Measurements from ENCODE around the gene CLDN22. TPM values are rescaled to one million over a fixed set of nuclear protein-coding genes. Genes with fewer than 3 reads are reported as not detected.
"Not testable (repeated sequence)": the region's sequence is repeated elsewhere in the genome, so short reads cannot be mapped to it uniquely, and the experiment has no call there.

Gene CLDN22
- polyA plus RNA-seq, 1 donor = not detected

GRCh38 chr4:183324056-183324455 lies 4.0 kb upstream of the CLDN22 start:
- H3K9me3 ChIP-seq (ENCODE audit: control insufficient read depth, low read depth, low read length); H3K27me3 ChIP-seq (ENCODE audit: control insufficient read depth, insufficient read depth, low read length); H3K4me1 ChIP-seq (ENCODE audit: control insufficient read depth, insufficient read depth, low read length); H3K4me3 ChIP-seq (ENCODE audit: low read length); H3K36me3 ChIP-seq (ENCODE audit: control insufficient read depth, insufficient read depth, low read length); DNase-seq; H3K27ac ChIP-seq (ENCODE audit: low read length): not testable (repeated sequence)
- WGBS (ENCODE audit: insufficient coverage, low lambda C conversion rate) = no CpG with 5 or more reads among the region's 11 CpGs

DNA sequence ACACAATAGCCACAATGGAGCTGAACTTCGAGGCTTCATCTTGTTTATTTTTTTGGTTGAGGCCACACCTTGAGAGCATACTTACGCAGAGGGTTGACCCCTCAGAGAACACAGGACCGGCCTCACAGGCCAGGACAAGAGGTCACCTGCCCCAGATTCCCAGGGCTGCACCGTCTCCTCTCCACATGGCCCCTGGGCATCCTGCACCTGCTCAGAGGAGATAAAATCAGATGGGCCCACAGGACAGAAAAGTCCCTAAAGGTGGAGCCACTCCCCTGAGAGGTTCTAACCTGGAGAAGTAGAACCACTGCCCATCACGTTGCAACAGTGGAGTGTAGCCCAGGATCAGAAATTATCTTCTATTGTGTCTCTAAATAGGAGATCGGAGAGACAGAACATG lies 3.2 kb upstream of the CLDN22 start:
- no CpG with 5 or more reads among the region's 6 CpGs for WGBS (ENCODE audit: insufficient coverage, low lambda C conversion rate)
- Histone ChIP-seq H3K27me3 (ENCODE audit: control insufficient read depth, insufficient read depth, low read length) (no peaks in the 10 kb centered on the region), H3K4me3 (ENCODE audit: low read length) (no peak overlapping the region), H3K36me3 (ENCODE audit: control insufficient read depth, insufficient read depth, low read length) (peaks cover 3% of the 10 kb centered on the region), H3K4me1 (ENCODE audit: control insufficient read depth, insufficient read depth, low read length) (peaks cover 6% of the 10 kb centered on the region), H3K9me3 (ENCODE audit: control insufficient read depth, low read depth, low read length) (peaks cover 2% of the 10 kb centered on the region), H3K27ac (ENCODE audit: low read length) (no peak overlapping the region)
- DNase-seq = no peak

GRCh38 chr4:183322326-183322725 lies 2.2 kb upstream of the CLDN22 start, which contains the start of gene CLDN24:
Gene CLDN24, minus strand, starts transcription at chr4:183322426. Its CDS starts 0 bp downstream, at chr4:183322426.
- 43% methylated on average over 1 of the region's 5 CpGs for WGBS (ENCODE audit: insufficient coverage, low lambda C conversion rate)
- DNase-seq = peak; percentile 29 to 68

DNA sequence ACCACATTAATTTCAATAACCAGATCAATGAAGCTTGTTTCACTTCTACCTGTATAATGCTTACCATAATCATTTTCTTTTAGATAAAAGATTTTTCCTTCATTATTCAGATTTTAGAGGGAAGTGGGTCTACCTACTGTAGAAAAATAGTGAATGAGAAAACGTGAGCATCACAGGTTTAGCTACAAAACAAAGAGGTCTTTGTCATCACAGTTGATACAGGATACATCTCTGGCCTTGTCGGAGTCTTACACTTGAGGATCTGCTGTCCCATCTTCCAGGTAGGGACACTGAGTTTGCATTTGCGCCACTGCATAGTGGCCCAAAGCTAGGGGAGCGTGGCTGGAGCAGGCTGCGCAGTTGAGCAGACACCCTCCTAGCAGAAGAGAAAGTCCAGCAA lies 1.4 kb upstream of the CLDN22 start:
- H3K27me3 ChIP-seq (ENCODE audit: control insufficient read depth, insufficient read depth, low read length) = no peaks in the 10 kb centered on the region
- peaks cover 3% of the 10 kb centered on the region for H3K36me3 ChIP-seq (ENCODE audit: control insufficient read depth, insufficient read depth, low read length)
- no CpG with 5 or more reads among the region's 5 CpGs for WGBS (ENCODE audit: insufficient coverage, low lambda C conversion rate)
- H3K9me3 ChIP-seq (ENCODE audit: control insufficient read depth, low read depth, low read length) = peaks cover 2% of the 10 kb centered on the region
- H3K4me1 ChIP-seq (ENCODE audit: control insufficient read depth, insufficient read depth, low read length) = peaks cover 6% of the 10 kb centered on the region
- no peak for DNase-seq
- no peak overlapping the region for H3K27ac ChIP-seq (ENCODE audit: low read length)
- no peak overlapping the region for H3K4me3 ChIP-seq (ENCODE audit: low read length)

More at GRCh38 chr4:183322326-183322725, 2.2 kb upstream of the CLDN22 start, which contains the start of gene CLDN24:
- H3K4me3 ChIP-seq (ENCODE audit: low read length) = no peak within 1 kb of the TSS
- no peaks in the 10 kb centered on the region for H3K27me3 ChIP-seq (ENCODE audit: control insufficient read depth, insufficient read depth, low read length)
- peaks cover 2% of the 10 kb centered on the region for H3K9me3 ChIP-seq (ENCODE audit: control insufficient read depth, low read depth, low read length)
- H3K27ac ChIP-seq (ENCODE audit: low read length) = no peak within 1 kb of the TSS
- H3K4me1 ChIP-seq (ENCODE audit: control insufficient read depth, insufficient read depth, low read length) = peaks cover 6% of the 10 kb centered on the region
- H3K36me3 ChIP-seq (ENCODE audit: control insufficient read depth, insufficient read depth, low read length) = peaks cover 3% of the 10 kb centered on the region

DNA sequence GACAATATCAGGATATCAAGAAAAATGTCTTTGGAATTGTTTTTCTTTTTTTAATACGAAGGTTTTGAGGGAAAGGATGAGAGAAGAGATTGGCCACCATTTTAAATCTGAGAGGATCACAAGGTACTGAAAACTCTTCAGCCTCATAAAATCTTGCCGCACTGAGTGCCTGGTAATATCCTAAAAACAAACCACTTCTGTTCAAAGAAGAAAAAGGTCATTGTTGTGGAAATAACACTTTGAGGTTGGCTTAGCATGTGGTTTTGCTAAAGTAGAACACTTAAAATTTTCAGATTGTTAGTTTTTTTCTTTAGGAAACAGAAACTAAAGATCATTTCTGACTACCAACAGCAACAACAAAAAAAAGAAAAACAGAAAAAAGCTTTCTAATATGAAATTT lies 1.0 kb upstream of the CLDN22 start:
- WGBS (ENCODE audit: insufficient coverage, low lambda C conversion rate) = no CpG with 5 or more reads among the region's 2 CpGs

GRCh38 chr4:183318656-183319055 lies 1.4 kb downstream of the CLDN22 start:
- H3K27me3 ChIP-seq (ENCODE audit: control insufficient read depth, insufficient read depth, low read length) = no peaks in the 10 kb centered on the region
- H3K36me3 ChIP-seq (ENCODE audit: control insufficient read depth, insufficient read depth, low read length) = peaks cover 16% of the 10 kb centered on the region
- WGBS (ENCODE audit: insufficient coverage, low lambda C conversion rate) = no CpG with 5 or more reads among the region's 10 CpGs
- no peak for DNase-seq
- H3K27ac ChIP-seq (ENCODE audit: low read length) = no peak overlapping the region
- no peaks in the 10 kb centered on the region for H3K9me3 ChIP-seq (ENCODE audit: control insufficient read depth, low read depth, low read length)
- peaks cover 6% of the 10 kb centered on the region for H3K4me1 ChIP-seq (ENCODE audit: control insufficient read depth, insufficient read depth, low read length)
- H3K4me3 ChIP-seq (ENCODE audit: low read length) = no peak overlapping the region

More for the DNA sequence above, 1.0 kb upstream of the CLDN22 start:
- H3K27ac ChIP-seq (ENCODE audit: low read length) = no peak overlapping the region
- H3K4me3 ChIP-seq (ENCODE audit: low read length) = no peak overlapping the region
- H3K27me3 ChIP-seq (ENCODE audit: control insufficient read depth, insufficient read depth, low read length) = no peaks in the 10 kb centered on the region
- H3K36me3 ChIP-seq (ENCODE audit: control insufficient read depth, insufficient read depth, low read length) = peaks cover 5% of the 10 kb centered on the region
- no peak for DNase-seq
- peaks cover 6% of the 10 kb centered on the region for H3K4me1 ChIP-seq (ENCODE audit: control insufficient read depth, insufficient read depth, low read length)
- no peaks in the 10 kb centered on the region for H3K9me3 ChIP-seq (ENCODE audit: control insufficient read depth, low read depth, low read length)

- DNase-seq = no peak
- H3K27ac ChIP-seq (ENCODE audit: low read length) = no peak overlapping the region
- H3K4me3 ChIP-seq (ENCODE audit: low read length) = no peak overlapping the region
- H3K4me1 ChIP-seq (ENCODE audit: control insufficient read depth, insufficient read depth, low read length) = no peaks in the 10 kb centered on the region
- no peaks in the 10 kb centered on the region for H3K9me3 ChIP-seq (ENCODE audit: control insufficient read depth, low read depth, low read length)
- 93% methylated on average over 2 of the region's 9 CpGs for WGBS (ENCODE audit: insufficient coverage, low lambda C conversion rate)
- peaks cover 29% of the 10 kb centered on the region for H3K36me3 ChIP-seq (ENCODE audit: control insufficient read depth, insufficient read depth, low read length)
- H3K27me3 ChIP-seq (ENCODE audit: control insufficient read depth, insufficient read depth, low read length) = no peaks in the 10 kb centered on the region
Observed at GRCh38 chr4:183314806-183315205, 5.3 kb downstream of the CLDN22 start.

- no peaks in the 10 kb centered on the region for H3K9me3 ChIP-seq (ENCODE audit: control insufficient read depth, low read depth, low read length)
- H3K4me1 ChIP-seq (ENCODE audit: control insufficient read depth, insufficient read depth, low read length) = no peaks in the 10 kb centered on the region
- no peak overlapping the region for H3K27ac ChIP-seq (ENCODE audit: low read length)
- H3K4me3 ChIP-seq (ENCODE audit: low read length) = no peak overlapping the region
- peaks cover 29% of the 10 kb centered on the region for H3K36me3 ChIP-seq (ENCODE audit: control insufficient read depth, insufficient read depth, low read length)
- no CpG with 5 or more reads among the region's 15 CpGs for WGBS (ENCODE audit: insufficient coverage, low lambda C conversion rate)
- no peaks in the 10 kb centered on the region for H3K27me3 ChIP-seq (ENCODE audit: control insufficient read depth, insufficient read depth, low read length)
- DNase-seq = no peak
Observed at GRCh38 chr4:183314336-183314735, 5.7 kb downstream of the CLDN22 start.

DNA sequence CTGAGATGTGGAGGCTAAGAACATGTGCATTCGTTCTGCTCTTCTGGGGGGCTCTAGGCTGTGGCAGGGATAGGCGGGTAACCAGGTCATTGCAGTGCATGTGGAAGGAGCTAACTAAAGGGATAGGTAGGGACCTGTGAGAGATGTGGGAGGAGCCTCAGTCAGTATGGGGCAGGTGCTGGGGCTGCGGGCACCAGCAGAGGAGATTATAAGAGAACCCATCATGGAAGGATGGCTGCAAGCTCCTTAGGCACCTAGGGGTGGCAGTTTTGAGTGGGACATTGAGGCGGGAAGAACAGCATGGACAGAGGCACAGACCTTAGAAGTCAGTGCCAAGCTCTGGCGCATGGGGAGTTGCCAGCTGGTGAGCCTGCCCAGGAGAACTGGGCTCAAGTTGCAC lies 7.2 kb downstream of the CLDN22 start:
- Histone ChIP-seq H3K4me1 (ENCODE audit: control insufficient read depth, insufficient read depth, low read length) (no peaks in the 10 kb centered on the region), H3K4me3 (ENCODE audit: low read length) (no peak overlapping the region), H3K27ac (ENCODE audit: low read length) (no peak overlapping the region), H3K27me3 (ENCODE audit: control insufficient read depth, insufficient read depth, low read length) (no peaks in the 10 kb centered on the region), H3K36me3 (ENCODE audit: control insufficient read depth, insufficient read depth, low read length) (peaks cover 26% of the 10 kb centered on the region), H3K9me3 (ENCODE audit: control insufficient read depth, low read depth, low read length) (no peaks in the 10 kb centered on the region)
- no CpG with 5 or more reads among the region's 5 CpGs for WGBS (ENCODE audit: insufficient coverage, low lambda C conversion rate)
- DNase-seq = no peak

DNA sequence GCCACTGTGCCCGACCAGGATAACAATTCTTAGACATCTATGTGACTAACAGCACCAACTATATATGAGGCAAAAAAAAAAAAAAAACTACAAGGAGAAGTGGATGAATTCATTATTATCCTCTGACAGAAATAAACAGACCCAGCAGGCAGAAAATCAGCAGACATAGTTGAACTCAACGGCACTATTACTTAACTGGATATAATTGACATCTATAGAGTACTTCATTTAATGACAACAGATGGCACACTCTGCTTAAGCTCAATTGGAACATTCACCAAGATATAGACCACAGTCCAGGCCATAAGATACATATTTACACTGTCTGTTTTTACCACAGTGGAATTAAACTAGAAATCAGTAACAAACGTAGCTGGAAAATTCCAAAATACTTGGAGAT lies 13.3 kb downstream of the CLDN22 start:
- no peak overlapping the region for H3K27ac ChIP-seq (ENCODE audit: low read length)
- DNase-seq = no peak
- no peaks in the 10 kb centered on the region for H3K27me3 ChIP-seq (ENCODE audit: control insufficient read depth, insufficient read depth, low read length)
- no peaks in the 10 kb centered on the region for H3K4me1 ChIP-seq (ENCODE audit: control insufficient read depth, insufficient read depth, low read length)
- H3K4me3 ChIP-seq (ENCODE audit: low read length) = no peak overlapping the region
- peaks cover 5% of the 10 kb centered on the region for H3K36me3 ChIP-seq (ENCODE audit: control insufficient read depth, insufficient read depth, low read length)
- H3K9me3 ChIP-seq (ENCODE audit: control insufficient read depth, low read depth, low read length) = no peaks in the 10 kb centered on the region
- WGBS (ENCODE audit: insufficient coverage, low lambda C conversion rate) = 80% methylated on average over 1 of the region's 3 CpGs

GRCh38 chr4:183304538-183304937 lies 15.5 kb downstream of the CLDN22 start:
- DNase-seq = no peak
- no peaks in the 10 kb centered on the region for H3K4me1 ChIP-seq (ENCODE audit: control insufficient read depth, insufficient read depth, low read length)
- no peaks in the 10 kb centered on the region for H3K9me3 ChIP-seq (ENCODE audit: control insufficient read depth, low read depth, low read length)
- H3K4me3 ChIP-seq (ENCODE audit: low read length) = no peak overlapping the region
- no peaks in the 10 kb centered on the region for H3K27me3 ChIP-seq (ENCODE audit: control insufficient read depth, insufficient read depth, low read length)
- peaks cover 5% of the 10 kb centered on the region for H3K36me3 ChIP-seq (ENCODE audit: control insufficient read depth, insufficient read depth, low read length)
- no peak overlapping the region for H3K27ac ChIP-seq (ENCODE audit: low read length)
- WGBS (ENCODE audit: insufficient coverage, low lambda C conversion rate) = no CpG with 5 or more reads among the region's 2 CpGs
